GM21576 (cell line): Measurements from ENCODE around the gene ADSS1.

Experiments
- ATAC-seq: cut with Tn5 transposase; IDR thresholded peaks from one replicate; pipeline ENCODE4 v1.9.1; 2021; ENCODE audit warnings: mild to moderate bottlenecking, moderate library complexity; ENCODE audit not compliant: unreplicated experiment

The ADSS1 gene

GRCh38 chr14:104778694-104779331 is 54.8 kb downstream of the ADSS1 start:
- ATAC-seq: no peak

GRCh38 chr14:104779776-104780512 is 55.9 kb downstream of the ADSS1 start:
- no peak for ATAC-seq

- no peak for ATAC-seq
These were observed 56.5 kb downstream of the ADSS1 start for GRCh38 chr14:104780513-104781030.

GRCh38 chr14:104781271-104782077 is 57.4 kb downstream of the ADSS1 start:
- ATAC-seq: no peak

GRCh38 chr14:104782086-104782807 is 58.2 kb downstream of the ADSS1 start:
- no peak for ATAC-seq

GRCh38 chr14:104782808-104783139 is 58.7 kb downstream of the ADSS1 start:
- ATAC-seq: no peak

- ATAC-seq: no peak
These were observed 59.6 kb downstream of the ADSS1 start for GRCh38 chr14:104783484-104784217.

- ATAC-seq: no peak
These were observed 60.2 kb downstream of the ADSS1 start for GRCh38 chr14:104784218-104784568.

- ATAC-seq: no peak
These were observed 61.0 kb downstream of the ADSS1 start for GRCh38 chr14:104784846-104785707.

- no peak for ATAC-seq
These were observed 61.7 kb downstream of the ADSS1 start for GRCh38 chr14:104785708-104786080.

GRCh38 chr14:104786091-104786586 is 62.1 kb downstream of the ADSS1 start:
- no peak for ATAC-seq

- no peak for ATAC-seq
These were observed 63.0 kb downstream of the ADSS1 start for GRCh38 chr14:104786726-104787675.

- no peak for ATAC-seq
These were observed 63.7 kb downstream of the ADSS1 start for GRCh38 chr14:104787736-104788135.

- no peak for ATAC-seq
These were observed 64.3 kb downstream of the ADSS1 start for GRCh38 chr14:104788161-104788818.

GRCh38 chr14:104788873-104789663 is 65.0 kb downstream of the ADSS1 start:
- ATAC-seq: no peak

GRCh38 chr14:104789752-104790743 is 66.0 kb downstream of the ADSS1 start:
- no peak for ATAC-seq
